ENCODE measurements around the gene COPZ2.

The COPZ2 gene

DNA sequence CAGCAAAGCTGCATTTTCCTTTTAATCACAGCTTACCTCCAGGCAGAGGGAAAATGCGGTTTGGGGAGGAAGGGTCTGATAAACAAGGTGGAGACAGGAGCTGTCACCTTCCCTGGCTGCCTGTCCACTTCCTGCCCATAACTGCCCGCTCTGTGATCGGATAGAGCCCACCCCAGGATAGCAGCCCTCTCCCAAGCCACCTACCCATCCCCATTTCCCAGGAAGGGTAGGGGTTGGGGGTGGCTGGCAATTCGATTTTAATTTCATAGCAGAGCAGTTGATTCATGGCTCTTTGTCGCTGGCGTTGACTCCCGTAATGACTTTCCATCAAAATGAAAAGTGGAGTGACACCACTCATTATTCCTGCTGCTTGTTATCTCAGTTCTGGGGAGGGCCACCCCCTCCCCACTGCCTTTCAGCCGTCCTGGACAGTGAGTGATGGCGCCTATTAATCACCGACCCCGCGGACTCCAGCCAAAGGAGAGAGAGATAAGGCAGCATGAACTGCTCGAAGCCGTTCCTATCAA, 55.4 kb downstream of the COPZ2 start:
- no peak overlapping the region for H3K4me3 ChIP-seq (ENCODE audit: low read depth in 1 of 5, low read length in 5 of 5)
- no peak overlapping the region for H3K9ac ChIP-seq (ENCODE audit: low read length in 5 of 5)
- peaks cover 0 to 31% (median 8%) of the 10 kb centered on the region in 5 donors for H3K4me1 ChIP-seq (ENCODE audit: control insufficient read depth in 5 of 5, insufficient read depth in 5 of 5, low read length in 5 of 5)
- H3K9me3 ChIP-seq (ENCODE audit: control insufficient read depth in 5 of 5, low read length in 5 of 5) = no peaks in the 10 kb centered on the region
- no peaks in the 10 kb centered on the region for H3K27me3 ChIP-seq (ENCODE audit: control insufficient read depth in 5 of 5, insufficient read depth in 4 of 5, low read length in 5 of 5)
- no peak overlapping the region for H3K27ac ChIP-seq (ENCODE audit: low read depth, low read length)
- peaks cover 0 to 67% (median 59%) of the 10 kb centered on the region in 5 donors for H3K36me3 ChIP-seq (ENCODE audit: control insufficient read depth in 5 of 5, insufficient read depth in 5 of 5, low read length in 5 of 5)

DNA sequence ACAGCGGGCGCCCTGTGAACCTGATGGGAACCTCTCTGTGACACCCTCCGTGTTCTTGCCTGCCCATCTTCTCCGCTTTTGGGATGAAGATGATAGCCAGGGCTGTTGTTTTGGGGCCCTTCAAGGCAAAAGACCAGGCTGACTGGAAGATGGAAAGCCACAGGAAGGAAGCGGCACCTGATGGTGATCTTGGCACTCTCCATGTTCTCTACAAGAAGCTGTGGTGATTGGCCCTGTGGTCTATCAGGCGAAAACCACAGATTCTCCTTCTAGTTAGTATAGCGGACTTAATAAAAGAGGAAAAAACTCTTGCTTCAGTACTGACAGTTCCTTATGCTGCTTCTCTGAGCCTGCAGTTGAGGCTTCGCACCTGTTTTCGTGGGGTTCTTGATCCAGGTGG, 56.1 kb downstream of the COPZ2 start:
- Histone ChIP-seq H3K27ac (ENCODE audit: low read depth, low read length) (no peak overlapping the region), H3K9me3 (ENCODE audit: control insufficient read depth in 5 of 5, low read length in 5 of 5) (no peaks in the 10 kb centered on the region), H3K9ac (ENCODE audit: low read length in 5 of 5) (no peak overlapping the region), H3K4me3 (ENCODE audit: low read depth in 1 of 5, low read length in 5 of 5) (no peak overlapping the region), H3K36me3 (ENCODE audit: control insufficient read depth in 5 of 5, insufficient read depth in 5 of 5, low read length in 5 of 5) (peaks cover 0 to 71% (median 64%) of the 10 kb centered on the region in 5 donors), H3K27me3 (ENCODE audit: control insufficient read depth in 5 of 5, insufficient read depth in 4 of 5, low read length in 5 of 5) (no peaks in the 10 kb centered on the region), H3K4me1 (ENCODE audit: control insufficient read depth in 5 of 5, insufficient read depth in 5 of 5, low read length in 5 of 5) (peaks cover 0 to 31% (median 8%) of the 10 kb centered on the region in 5 donors)

DNA sequence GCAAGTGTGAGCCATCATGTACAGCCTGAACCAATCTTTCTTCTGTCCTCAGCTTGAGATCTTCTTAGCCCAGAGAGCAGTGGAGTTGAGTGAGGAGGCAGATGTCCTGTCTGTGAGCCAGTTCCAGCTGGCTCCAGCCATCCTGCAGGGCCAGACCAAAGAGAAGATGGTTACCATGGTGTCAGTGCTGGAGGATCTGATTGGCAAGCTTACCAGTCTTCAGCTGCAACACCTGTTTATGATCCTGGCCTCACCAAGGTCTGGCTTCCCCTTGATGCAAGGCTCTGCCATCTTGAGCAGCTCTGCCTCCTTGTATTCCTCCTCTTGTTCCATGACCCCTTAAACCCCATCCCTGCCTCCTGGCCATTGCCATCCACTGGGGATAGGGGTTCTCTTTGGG, 57.1 kb downstream of the COPZ2 start:
- H3K9me3 ChIP-seq (ENCODE audit: control insufficient read depth in 5 of 5, low read length in 5 of 5) = no peaks in the 10 kb centered on the region
- peaks cover 0 to 80% (median 73%) of the 10 kb centered on the region in 5 donors for H3K36me3 ChIP-seq (ENCODE audit: control insufficient read depth in 5 of 5, insufficient read depth in 5 of 5, low read length in 5 of 5)
- H3K27ac ChIP-seq (ENCODE audit: low read depth, low read length) = no peak overlapping the region
- H3K9ac ChIP-seq (ENCODE audit: low read length in 5 of 5) = no peak overlapping the region
- H3K4me3 ChIP-seq (ENCODE audit: low read depth in 1 of 5, low read length in 5 of 5) = no peak overlapping the region
- no peaks in the 10 kb centered on the region for H3K27me3 ChIP-seq (ENCODE audit: control insufficient read depth in 5 of 5, insufficient read depth in 4 of 5, low read length in 5 of 5)
- H3K4me1 ChIP-seq (ENCODE audit: control insufficient read depth in 5 of 5, insufficient read depth in 5 of 5, low read length in 5 of 5) = peaks cover 0 to 31% (median 8%) of the 10 kb centered on the region in 5 donors

DNA sequence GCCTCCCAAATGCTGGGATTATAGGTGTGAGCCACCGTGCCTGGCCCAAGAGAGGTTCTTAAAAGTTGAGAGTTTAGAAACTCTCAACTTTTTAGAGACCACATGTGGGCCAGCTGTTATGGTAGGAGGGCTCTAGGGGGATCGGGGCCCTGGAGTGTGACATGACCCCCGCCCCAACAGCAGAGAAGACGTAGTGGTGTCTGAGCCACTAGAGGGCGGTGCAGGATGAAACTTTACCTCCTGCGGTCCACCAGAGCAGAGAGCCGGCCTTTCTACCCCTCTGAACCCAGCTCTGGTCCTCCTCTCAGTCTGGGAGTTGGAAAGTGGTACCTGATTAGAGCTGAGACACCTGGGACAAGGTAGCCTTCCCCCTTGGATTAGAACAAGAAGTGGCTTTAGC, 59.3 kb downstream of the COPZ2 start:
- peaks cover 2 to 93% (median 91%) of the 10 kb centered on the region in 5 donors for H3K36me3 ChIP-seq (ENCODE audit: control insufficient read depth in 5 of 5, insufficient read depth in 5 of 5, low read length in 5 of 5)

More for the DNA sequence above, 59.3 kb downstream of the COPZ2 start:
- H3K27ac ChIP-seq (ENCODE audit: low read depth, low read length) = no peak overlapping the region
- no peak overlapping the region for H3K9ac ChIP-seq (ENCODE audit: low read length in 5 of 5)
- peaks cover 0 to 23% (median 8%) of the 10 kb centered on the region in 5 donors for H3K4me1 ChIP-seq (ENCODE audit: control insufficient read depth in 5 of 5, insufficient read depth in 5 of 5, low read length in 5 of 5)
- no peaks in the 10 kb centered on the region for H3K9me3 ChIP-seq (ENCODE audit: control insufficient read depth in 5 of 5, low read length in 5 of 5)
- no peak overlapping the region for H3K4me3 ChIP-seq (ENCODE audit: low read depth in 1 of 5, low read length in 5 of 5)
- no peaks in the 10 kb centered on the region for H3K27me3 ChIP-seq (ENCODE audit: control insufficient read depth in 5 of 5, insufficient read depth in 4 of 5, low read length in 5 of 5)

Measured in subcutaneous abdominal adipose tissue (tissue), 5 donors.